ENCODE results near the gene SORCS2.

SORCS2 gene

GRCh38 chr4:7686070-7686870, 493.9 kb downstream of the SORCS2 start:
- POLR2A ChIA-PET, result interaction anchor here (0.6 kb wide), 1 partner anchor 260 kb away, joined by 3 read pairs; no protein-coding TSS in a partner anchor
- no peak for DNase-seq (ENCODE audit: extremely low spot score)
- CTCF ChIA-PET, result no interaction called here
- no peak for TF ChIP-seq PKNOX1 (IDR thresholded peaks at IDR 0.05)
- TF ChIP-seq LEF1 (IDR thresholded peaks at IDR 0.05; ENCODE audit: borderline replicate concordance), result no peak
- TF ChIP-seq ELF4 (IDR thresholded peaks at IDR 0.05), result no peak
- no peak for TF ChIP-seq FOXM1 (IDR thresholded peaks at IDR 0.05; ENCODE audit: borderline replicate concordance)
- TF ChIP-seq CTBP1 (IDR thresholded peaks at IDR 0.05; ENCODE audit: borderline replicate concordance), result no peak
- TF ChIP-seq ARNT (IDR thresholded peaks at IDR 0.05), result no peak
- no peak for TF ChIP-seq NFRKB (IDR thresholded peaks at IDR 0.05)
- no peak for TF ChIP-seq SP1 (IDR thresholded peaks at IDR 0.05)
- no peak for TF ChIP-seq BHLHE40 (IDR thresholded peaks at IDR 0.05; ENCODE audit: borderline replicate concordance)
- no peak for TF ChIP-seq ZNF384 (IDR thresholded peaks at IDR 0.05)

- DNase-seq (ENCODE audit: extremely low spot score), result no peak
- ChIA-PET POLR2A (no interaction called here), CTCF (no interaction called here)
- TF ChIP-seq L3MBTL2 (conservative IDR thresholded peaks at IDR 0.05), result no peak
- no peak for TF ChIP-seq FOXM1 (IDR thresholded peaks at IDR 0.05; ENCODE audit: borderline replicate concordance)
- TF ChIP-seq SUZ12 (IDR thresholded peaks at IDR 0.05), result no peak
- no peak for TF ChIP-seq ARNT (IDR thresholded peaks at IDR 0.05)
- TF ChIP-seq SP1 (IDR thresholded peaks at IDR 0.05), result no peak
- TF ChIP-seq PKNOX1 (IDR thresholded peaks at IDR 0.05), result no peak
- TF ChIP-seq NFRKB (IDR thresholded peaks at IDR 0.05), result no peak
- TF ChIP-seq TARDBP (IDR thresholded peaks at IDR 0.05), result no peak
- no peak for TF ChIP-seq BHLHE40 (IDR thresholded peaks at IDR 0.05; ENCODE audit: borderline replicate concordance)
- TF ChIP-seq CTBP1 (IDR thresholded peaks at IDR 0.05; ENCODE audit: borderline replicate concordance), result no peak
- no peak for TF ChIP-seq LEF1 (IDR thresholded peaks at IDR 0.05; ENCODE audit: borderline replicate concordance)
- TF ChIP-seq ZNF384 (IDR thresholded peaks at IDR 0.05), result no peak
- TF ChIP-seq HDGF (IDR thresholded peaks at IDR 0.05; ENCODE audit: borderline replicate concordance), result no peak
- no peak for TF ChIP-seq ELF4 (IDR thresholded peaks at IDR 0.05)
Measured at GRCh38 chr4:7687006-7687405, 494.7 kb downstream of the SORCS2 start.

GRCh38 chr4:7687796-7688195, 495.5 kb downstream of the SORCS2 start:
- POLR2A ChIA-PET, result no interaction called here
- DNase-seq (ENCODE audit: extremely low spot score), result no peak
- CTCF ChIA-PET, result no interaction called here
- TF ChIP-seq NFRKB (IDR thresholded peaks at IDR 0.05) (no peak), LEF1 (IDR thresholded peaks at IDR 0.05; ENCODE audit: borderline replicate concordance) (no peak), PKNOX1 (IDR thresholded peaks at IDR 0.05) (no peak), HDGF (IDR thresholded peaks at IDR 0.05; ENCODE audit: borderline replicate concordance) (no peak), FOXK2 (IDR thresholded peaks at IDR 0.05) (no peak), FOXM1 (IDR thresholded peaks at IDR 0.05; ENCODE audit: borderline replicate concordance) (no peak), ARNT (IDR thresholded peaks at IDR 0.05) (no peak), FOXA1 (IDR thresholded peaks at IDR 0.05) (no peak), BHLHE40 (IDR thresholded peaks at IDR 0.05; ENCODE audit: borderline replicate concordance) (no peak), ZNF384 (IDR thresholded peaks at IDR 0.05) (no peak), L3MBTL2 (conservative IDR thresholded peaks at IDR 0.05) (no peak), ELF4 (IDR thresholded peaks at IDR 0.05) (no peak), SP1 (IDR thresholded peaks at IDR 0.05) (no peak), TARDBP (IDR thresholded peaks at IDR 0.05) (no peak)

- TF ChIP-seq L3MBTL2 (conservative IDR thresholded peaks at IDR 0.05), result no peak
- TF ChIP-seq ELF4 (IDR thresholded peaks at IDR 0.05), result no peak
- peak; percentile 36; the same call in 1 of the 2 replicates for TF ChIP-seq PKNOX1 (IDR thresholded peaks at IDR 0.05)
- ChIA-PET CTCF (no interaction called here), POLR2A (no interaction called here)
- DNase-seq (ENCODE audit: extremely low spot score), result no peak
Measured at GRCh38 chr4:7689773-7690693, 497.7 kb downstream of the SORCS2 start.

GRCh38 chr4:7691061-7691460, 498.7 kb downstream of the SORCS2 start:
- ChIA-PET CTCF (no interaction called here), POLR2A (no interaction called here)
- DNase-seq (ENCODE audit: extremely low spot score), result no peak
- TF ChIP-seq SP1 (IDR thresholded peaks at IDR 0.05) (no peak), BHLHE40 (IDR thresholded peaks at IDR 0.05; ENCODE audit: borderline replicate concordance) (no peak), HDGF (IDR thresholded peaks at IDR 0.05; ENCODE audit: borderline replicate concordance) (no peak), FOXK2 (IDR thresholded peaks at IDR 0.05) (no peak), FOXA1 (IDR thresholded peaks at IDR 0.05) (no peak), FOXM1 (IDR thresholded peaks at IDR 0.05; ENCODE audit: borderline replicate concordance) (no peak), ARNT (IDR thresholded peaks at IDR 0.05) (no peak), ZNF384 (IDR thresholded peaks at IDR 0.05) (no peak)
